Stimulated activated CD8-positive, alpha-beta memory T cell treated with anti-CD3 and anti-CD28 coated beads, Interleukin-12 subunit alpha, Interleukin-12 subunit beta, amount 100 ng/mL, for 4 hours (primary cell): Measurements from ENCODE around the gene CACNA1F.

ENCODE experiments used
- DNase-seq: peaks from one replicate; pipeline ENCODE4 v3.0.0-alpha.2; 2020; ENCODE audit warnings: low read depth

The CACNA1F gene

GRCh38 chrX:49233176-49233575, at the start of gene CACNA1F:
TSS of gene CACNA1F (minus strand) at chrX:49233340. CDS start at chrX:49233309, 31 bp downstream.
- no peak for DNase-seq

GRCh38 chrX:49282647-49283011, 49.5 kb upstream of the CACNA1F start:
- DNase-seq: no peak

- no peak for DNase-seq
These were observed 44.9 kb upstream of the CACNA1F start for GRCh38 chrX:49278081-49278480.

GRCh38 chrX:49277535-49277830, 44.3 kb upstream of the CACNA1F start:
- no peak for DNase-seq

GRCh38 chrX:49276671-49277534, 43.8 kb upstream of the CACNA1F start:
- no peak for DNase-seq

- DNase-seq: no peak
These were observed 43.1 kb upstream of the CACNA1F start for GRCh38 chrX:49276207-49276606.

- DNase-seq: no peak
These were observed 40.1 kb upstream of the CACNA1F start for GRCh38 chrX:49273181-49273727.

GRCh38 chrX:49272421-49272820, 39.3 kb upstream of the CACNA1F start:
- DNase-seq: no peak

- no peak for DNase-seq
These were observed 38.2 kb upstream of the CACNA1F start for GRCh38 chrX:49271341-49271740.

GRCh38 chrX:49270249-49270921, 37.2 kb upstream of the CACNA1F start:
- DNase-seq: no peak

- no peak for DNase-seq
These were observed 36.7 kb upstream of the CACNA1F start, which contains the start of gene PPP1R3F for GRCh38 chrX:49269767-49270248. TSS of gene PPP1R3F (plus strand) at chrX:49269793. CDS start at chrX:49269870, 77 bp downstream.

- peak; percentile 82 for DNase-seq
These were observed 36.0 kb upstream of the CACNA1F start for GRCh38 chrX:49269010-49269766.

GRCh38 chrX:49268702-49269009, 35.5 kb upstream of the CACNA1F start:
- no peak for DNase-seq

GRCh38 chrX:49266523-49267445, 33.6 kb upstream of the CACNA1F start:
- DNase-seq: no peak

- DNase-seq: no peak
These were observed 31.3 kb upstream of the CACNA1F start, which contains the start of gene FOXP3 for GRCh38 chrX:49264460-49264859. TSS of gene FOXP3 (minus strand) at chrX:49264710. CDS start at chrX:49258505, 6,205 bp downstream.

GRCh38 chrX:49263631-49264030, 30.5 kb upstream of the CACNA1F start:
- DNase-seq: no peak

- DNase-seq: no peak
These were observed 29.5 kb upstream of the CACNA1F start for GRCh38 chrX:49262603-49263002.

GRCh38 chrX:49260221-49260985, 27.3 kb upstream of the CACNA1F start:
- DNase-seq: no peak

GRCh38 chrX:49258749-49259124, 25.6 kb upstream of the CACNA1F start:
- DNase-seq: no peak
